ENCODE measurements around the gene NR2C2. TPM values are rescaled to one million over a fixed set of nuclear protein-coding genes. Genes with fewer than 3 reads are reported as not detected.

NR2C2 gene
- total and polyA plus RNA-seq, 9 of the 15 experiments (the other 6 are each of a cell fraction or from before 2014, with no cell fraction given), result 6.1 to 33.0 (median 14.6) TPM

GRCh38 chr3:15007681-15008141 lies 60.3 kb downstream of the NR2C2 start:
- DNase-seq (ENCODE audit: extremely low read depth in 1 of 4, low spot score in 3 of 4), result no peak
- BruUV-seq (replicated peaks), result no TSS peak
- Histone ChIP-seq H3K79me2 (ENCODE audit: control insufficient read depth, insufficient read depth, low read length) (no peaks in the 10 kb centered on the region), H3K9ac (ENCODE audit: insufficient read depth in 1 of 2, low read depth in 2 of 2, low read length in 2 of 2) (no peak overlapping the region), H3K9me1 (ENCODE audit: control insufficient read depth, insufficient read depth, low read length) (no peaks in the 10 kb centered on the region), H4K20me1 (replicated peaks; ENCODE audit: control insufficient read depth, insufficient read depth, low read length) (no peaks in the 10 kb centered on the region), H3K4me1 (replicated peaks in 1 of 2; ENCODE audit: control insufficient read depth in 2 of 2, insufficient read depth in 2 of 2, low read length in 2 of 2) (peaks cover 0 to 15% of the 10 kb centered on the region in 2 experiments; a peak in 4 of 5 replicates), H3K36me3 (ENCODE audit: control insufficient read depth, insufficient read depth, low read length) (peaks cover 19% of the 10 kb centered on the region; the same call in 2 of the 3 replicates), H3K9me3 (replicated peaks; ENCODE audit: control insufficient read depth, insufficient read depth, low read depth, low read length) (no peaks in the 10 kb centered on the region), H2AFZ (ENCODE audit: low read depth, low read length) (no peak overlapping the region), H3K27me3 (ENCODE audit: control insufficient read depth in 2 of 2, insufficient read depth in 2 of 2, low read length in 2 of 2) (no peaks in the 10 kb centered on the region), H3K27ac (ENCODE audit: extremely low read depth, low read depth, low read length) (no peak overlapping the region), H3K4me3 (no peak overlapping the region), H3K4me2 (ENCODE audit: insufficient read depth, low read length) (no peak overlapping the region)
- CTCF ChIA-PET (ENCODE audit: low intra/inter-chr PET ratio), result interaction anchor here (0.6 kb wide), 1 partner anchor 357 kb away, joined by 3 read pairs; no protein-coding TSS in a partner anchor
- no peak for TF ChIP-seq BCOR (IDR thresholded peaks at IDR 0.05)
- no peak for TF ChIP-seq NFRKB (IDR thresholded peaks at IDR 0.05; ENCODE audit: low read depth)
- no peak for TF ChIP-seq VEZF1 (CRISPR knock-in tag; IDR thresholded peaks at IDR 0.05)
- TF ChIP-seq THAP7 (CRISPR knock-in tag; IDR thresholded peaks at IDR 0.05), result no peak
- TF ChIP-seq STAT5B (CRISPR knock-in tag; IDR thresholded peaks at IDR 0.05), result no peak
- no peak for TF ChIP-seq U2AF2 (optimal IDR thresholded peaks at IDR 0.05; ENCODE audit: low read depth, low read length)
- TF ChIP-seq RAD51 (IDR thresholded peaks at IDR 0.05; ENCODE audit: borderline replicate concordance, low read depth), result no peak
- TF ChIP-seq KDM1A (IDR thresholded peaks at IDR 0.05), result no peak
- TF ChIP-seq ATF3 (IDR thresholded peaks at IDR 0.05), result no peak
- no peak for TF ChIP-seq ATF3 (CRISPR knock-in tag; conservative IDR thresholded peaks at IDR 0.05)
- no peak for TF ChIP-seq EGR1 (conservative IDR thresholded peaks at IDR 0.05)
- TF ChIP-seq THRA (IDR thresholded peaks at IDR 0.05), result no peak
- no peak for TF ChIP-seq SRSF3 (IDR thresholded peaks at IDR 0.05; ENCODE audit: insufficient read depth, low read length)
- TF ChIP-seq SRSF9 (IDR thresholded peaks at IDR 0.05; ENCODE audit: borderline replicate concordance, low read depth, low read length), result no peak
- no peak for TF ChIP-seq ZNF174 (CRISPR knock-in tag; IDR thresholded peaks at IDR 0.05)
- TF ChIP-seq SMARCA4 (IDR thresholded peaks at IDR 0.05), result no peak
- POLR2A ChIA-PET, result no interaction called here
- 68% methylated on average over 4 of the region's 4 CpGs for WGBS (ENCODE audit: insufficient coverage, low coverage, missing lambda C conversion rate)
- intact Hi-C loops (cut with micrococcal nuclease) (no loop called here), in situ Hi-C loops (cut with MboI) (no loop called here)
- FAIRE-seq, result no peak
- no peak for ATAC-seq
